Iris pigment epithelial cell (primary cell): ENCODE data around the gene IPO4.

ENCODE experiments used
- DNase-seq: peaks from one replicate; pipeline ENCODE4 v3.0.0-alpha.2; 2011; ENCODE audit warnings: low read depth

IPO4 gene

DNA sequence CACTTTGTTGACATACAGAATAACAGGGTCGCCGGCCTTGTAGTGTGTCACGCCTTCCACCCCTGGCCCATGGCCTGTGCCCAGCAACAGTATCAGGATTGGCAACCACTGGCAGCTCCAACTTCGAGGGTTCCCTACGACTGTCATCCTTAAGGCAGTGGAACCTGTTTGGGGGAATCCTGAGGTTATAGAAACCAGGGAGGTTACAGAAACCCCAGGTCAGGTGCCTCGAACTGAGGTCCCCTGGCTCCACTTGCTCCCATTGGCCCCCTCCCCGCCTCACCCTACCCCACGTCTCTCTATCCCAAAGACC lies 6.2 kb upstream of the IPO4 start:
- DNase-seq: no peak

DNA sequence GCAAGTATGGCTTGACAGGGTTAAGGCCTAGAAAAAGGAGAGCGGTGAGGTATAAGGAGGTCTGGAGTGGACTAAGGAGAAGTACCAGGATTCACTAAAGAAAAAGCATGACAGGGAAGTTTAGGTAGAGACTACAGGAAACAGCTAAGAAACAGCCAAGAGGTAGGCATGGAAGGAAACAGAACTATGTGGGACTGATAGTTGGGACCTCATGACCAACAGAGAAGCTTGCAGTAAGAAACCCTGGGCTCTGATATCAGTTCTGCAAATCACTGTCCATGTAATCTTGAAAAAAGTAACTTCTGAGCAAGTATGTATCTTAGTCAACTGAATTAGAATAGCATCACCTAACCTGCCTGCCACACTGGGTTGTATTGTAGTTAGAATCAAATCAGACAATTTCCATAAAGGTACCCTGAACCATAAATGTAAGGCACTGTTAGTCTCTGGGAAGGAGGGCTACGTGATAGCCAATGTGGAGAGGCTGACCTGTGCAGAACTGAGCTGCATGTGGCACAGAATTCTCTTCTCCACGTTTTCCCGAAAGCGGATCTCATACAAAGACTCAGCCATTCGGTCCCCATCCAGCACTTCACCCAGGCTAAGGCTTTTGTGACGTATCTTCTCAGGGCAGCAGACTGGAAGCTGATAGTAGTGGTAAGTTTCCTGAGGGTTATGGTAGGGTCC lies 5.7 kb upstream of the IPO4 start:
- DNase-seq: no peak

DNA sequence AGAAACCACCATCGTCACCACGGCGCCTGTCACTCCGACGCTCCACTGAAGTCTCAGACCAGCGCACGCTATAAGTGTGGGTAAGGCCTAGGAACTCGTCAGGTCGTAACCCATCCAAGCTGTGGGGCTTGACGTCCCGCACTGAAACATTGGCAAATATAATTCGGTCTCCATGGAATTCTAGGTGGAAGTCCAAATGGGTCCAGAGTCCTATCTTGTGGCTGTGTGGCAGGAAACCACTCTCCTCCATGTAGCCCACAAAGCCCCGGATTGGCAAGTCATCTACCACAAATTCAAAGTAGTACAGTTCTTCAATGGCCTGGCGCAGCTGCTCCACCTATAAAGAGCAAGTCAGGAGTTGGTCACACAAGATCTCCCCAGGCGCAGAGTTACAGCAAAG lies 4.3 kb upstream of the IPO4 start:
- DNase-seq: no peak

DNA sequence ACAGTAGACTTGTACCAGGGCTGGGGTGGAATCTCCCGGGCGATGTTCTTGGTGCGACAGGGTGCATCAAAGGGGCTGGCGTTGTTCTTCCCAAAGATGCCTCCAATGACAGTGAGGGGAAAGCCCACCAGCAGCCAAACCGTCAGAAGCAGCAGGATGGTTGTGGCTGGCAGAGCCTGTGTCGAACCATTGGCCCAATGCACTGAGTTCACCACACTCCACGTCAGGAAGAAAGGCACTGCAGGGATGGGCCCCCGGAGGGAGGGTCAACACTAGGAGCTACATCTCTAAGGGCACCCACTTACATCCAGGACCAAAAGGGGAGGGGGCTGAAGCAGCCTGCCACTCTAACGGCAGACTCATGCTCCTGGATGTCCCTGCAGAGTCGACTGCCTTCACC lies 1.8 kb upstream of the IPO4 start:
- DNase-seq: no peak

DNA sequence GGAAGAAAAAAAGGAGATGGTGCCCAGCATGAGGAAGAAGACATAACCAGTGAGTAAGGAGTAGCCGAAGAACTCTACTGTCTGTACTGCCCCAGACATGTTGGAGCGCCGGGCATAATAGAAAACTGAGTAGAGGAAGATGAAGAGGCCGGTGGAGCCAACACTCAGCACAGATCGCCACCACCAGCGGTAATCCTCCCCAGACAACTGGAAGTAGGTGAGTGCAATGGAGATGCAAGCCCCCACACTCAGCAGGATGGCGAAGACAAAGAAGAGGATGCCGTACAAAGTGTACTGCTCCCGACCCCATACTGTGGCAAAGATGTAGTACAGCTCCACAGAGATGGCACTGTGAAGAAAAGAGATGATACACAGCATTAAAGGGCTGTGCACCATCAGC lies 844 bp upstream of the IPO4 start:
- no peak for DNase-seq

DNA sequence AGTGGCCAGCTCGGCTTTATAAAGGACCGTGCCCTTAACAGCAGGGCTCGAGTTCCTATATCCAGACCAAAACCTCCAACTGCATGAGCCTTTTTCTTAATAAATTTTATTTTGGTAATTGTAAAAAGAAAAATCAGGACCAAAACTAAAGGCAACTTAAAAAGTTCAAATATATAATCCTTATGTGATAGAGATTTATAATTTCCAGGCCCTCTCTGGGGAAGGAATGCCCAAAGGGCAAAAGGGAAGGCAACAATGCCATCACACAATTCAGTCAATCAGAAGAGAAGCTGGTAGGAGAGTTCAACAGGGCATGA lies 401 bp upstream of the IPO4 start:
- no peak for DNase-seq

DNA sequence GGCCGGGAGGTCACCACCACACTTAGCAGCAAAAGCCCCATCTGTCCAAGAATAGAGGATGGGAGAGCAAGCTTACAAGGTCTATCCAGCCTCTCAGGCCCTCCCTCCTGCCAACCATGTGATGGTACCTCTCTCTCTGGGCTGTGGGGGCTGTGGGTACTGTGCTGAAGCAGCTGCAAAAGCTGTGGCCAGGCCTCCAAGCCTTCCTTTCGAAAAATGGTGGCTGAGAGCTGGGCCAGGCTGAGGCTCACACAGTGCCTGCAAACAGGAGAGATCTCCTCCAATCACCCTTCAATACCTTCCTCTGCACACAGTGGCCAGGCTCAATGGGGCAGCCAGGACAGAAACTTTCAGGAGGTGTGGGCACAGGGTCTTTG lies 1.1 kb downstream of the IPO4 start:
- DNase-seq: no peak

DNA sequence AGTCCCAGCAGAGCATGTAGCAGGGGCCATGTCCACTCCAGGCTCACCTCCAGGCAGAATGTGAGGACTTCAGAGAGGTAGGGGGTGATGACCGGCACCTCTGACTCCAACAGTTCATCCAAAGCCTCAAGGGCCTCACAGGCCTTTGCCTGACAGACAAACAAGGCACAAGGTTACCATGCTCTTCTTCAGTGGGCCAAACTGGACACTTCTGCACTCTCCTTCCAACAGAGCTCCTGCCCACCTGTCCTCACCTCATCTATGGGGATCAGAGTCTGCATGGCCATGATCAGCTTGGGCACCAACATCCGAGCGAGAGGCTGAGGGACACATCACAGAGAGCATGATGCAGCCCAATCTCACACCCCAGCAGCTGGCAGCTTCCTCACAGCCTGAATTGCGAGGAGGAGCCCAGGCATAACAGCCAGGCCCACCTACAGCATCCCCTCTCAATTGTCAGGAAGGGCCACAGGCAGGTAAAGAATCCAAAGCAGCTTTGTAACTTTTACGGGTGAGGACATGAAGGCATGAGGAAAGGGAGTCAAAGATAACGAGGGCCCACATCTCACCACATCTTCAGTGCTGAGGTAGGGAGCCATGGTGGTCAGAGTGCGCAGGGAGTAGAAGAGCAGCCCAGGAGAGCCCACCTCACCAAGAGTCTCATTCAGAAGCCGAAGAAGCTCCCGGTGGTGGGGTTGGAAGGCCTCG lies 1.6 kb downstream of the IPO4 start:
- no peak for DNase-seq

DNA sequence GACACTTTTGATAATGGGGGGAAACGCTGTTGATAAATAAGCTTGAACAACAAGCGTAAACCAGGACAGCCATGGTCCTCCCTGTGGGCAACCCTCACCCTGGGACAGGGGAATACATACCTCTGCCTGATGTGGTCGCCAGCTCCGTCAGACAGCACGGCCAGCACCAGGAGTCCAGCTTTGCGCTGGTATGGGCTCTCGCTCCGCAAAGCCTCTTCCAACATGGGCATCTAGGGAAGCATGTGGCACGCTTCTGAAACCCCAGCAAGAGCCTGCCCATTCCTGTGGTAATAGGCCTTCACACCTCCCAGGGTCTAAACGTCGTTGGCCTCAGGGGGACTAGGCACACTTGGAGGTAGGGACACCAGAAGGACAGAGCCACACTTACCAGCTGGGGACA lies 2.9 kb downstream of the IPO4 start:
- no peak for DNase-seq

DNA sequence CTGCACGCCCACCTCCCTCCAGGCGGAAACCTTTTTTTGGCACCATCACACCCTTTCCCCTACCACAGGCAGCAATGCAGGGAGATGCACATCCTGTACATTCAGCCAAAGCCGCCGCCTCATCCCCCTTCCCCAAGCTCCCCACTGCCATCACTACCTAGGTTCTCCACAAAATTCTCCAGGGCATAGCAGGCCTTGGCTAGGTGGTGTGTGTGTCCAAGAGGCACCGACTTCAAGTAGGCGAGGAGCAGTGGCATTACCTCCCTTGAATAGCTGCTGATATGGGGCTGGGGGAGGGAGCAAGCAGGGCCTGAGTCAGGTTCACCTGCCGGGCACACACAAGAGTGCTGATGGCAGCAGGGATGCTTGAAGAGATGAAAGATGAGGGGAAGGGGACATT lies 3.6 kb downstream of the IPO4 start:
- no peak for DNase-seq

DNA sequence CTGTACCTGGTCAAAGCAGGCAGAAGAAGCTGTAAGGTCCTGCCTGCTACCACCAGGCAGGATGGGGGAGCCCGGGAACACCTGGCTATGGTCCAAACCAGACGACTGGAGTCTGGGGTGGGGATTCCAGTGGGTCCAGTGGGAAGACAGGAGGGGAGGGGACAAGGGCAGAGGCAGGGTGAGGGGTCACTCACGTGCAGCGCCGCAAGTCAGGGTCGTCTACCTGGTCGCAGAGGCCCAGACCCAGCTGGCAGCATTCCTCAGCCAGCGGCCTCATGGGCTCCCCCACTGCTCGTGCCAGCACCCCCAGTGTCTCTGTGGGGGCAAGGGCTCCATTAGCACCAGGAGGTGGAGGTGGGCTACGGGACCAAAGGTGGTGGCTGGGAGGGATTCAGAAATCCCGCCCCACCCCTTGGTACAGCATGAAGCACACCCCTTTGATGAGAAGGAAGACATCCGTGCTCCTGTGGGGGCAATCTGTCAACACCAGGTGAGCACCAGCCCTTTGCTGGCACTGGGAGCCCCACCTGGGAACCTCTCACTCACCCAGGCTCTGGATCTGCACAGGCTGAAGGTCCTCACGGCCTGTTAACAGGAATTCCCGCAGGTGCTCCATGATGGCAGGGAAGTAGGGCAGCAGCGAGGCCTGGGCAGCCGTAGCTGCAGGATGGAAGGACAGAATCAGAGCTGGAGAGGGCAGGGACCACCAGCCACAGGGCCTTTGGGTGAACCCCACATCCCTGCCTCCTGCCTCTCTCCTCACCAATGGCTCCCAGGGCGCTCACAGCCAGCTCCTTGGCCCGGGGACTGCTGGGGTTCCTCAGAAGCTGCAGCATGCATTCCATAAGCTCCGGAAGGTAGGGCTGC lies 4.3 kb downstream of the IPO4 start:
- no peak for DNase-seq

DNA sequence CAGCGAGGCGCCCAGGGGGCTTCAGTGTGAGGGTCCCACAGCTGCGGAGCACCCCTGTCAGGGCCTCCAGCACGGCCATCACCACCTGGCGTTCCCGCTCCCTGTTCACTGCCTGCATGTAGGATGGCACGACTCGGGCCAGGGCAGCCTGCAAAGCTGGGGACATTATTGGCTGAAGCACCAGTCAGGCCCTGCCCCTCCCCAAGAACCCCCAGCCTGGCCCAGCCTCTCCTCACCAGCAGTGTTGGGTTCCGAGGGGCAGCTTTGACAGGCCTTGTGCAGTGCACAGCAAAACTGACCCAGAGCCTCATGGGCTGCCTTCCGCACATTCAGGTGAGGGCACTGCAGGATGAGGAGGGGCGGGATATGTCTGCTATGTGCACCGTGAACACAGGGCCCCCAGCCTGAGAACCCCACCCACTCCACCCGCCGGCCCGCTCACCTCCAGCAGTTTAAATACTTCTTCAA lies 5.6 kb downstream of the IPO4 start:
- DNase-seq: no peak

DNA sequence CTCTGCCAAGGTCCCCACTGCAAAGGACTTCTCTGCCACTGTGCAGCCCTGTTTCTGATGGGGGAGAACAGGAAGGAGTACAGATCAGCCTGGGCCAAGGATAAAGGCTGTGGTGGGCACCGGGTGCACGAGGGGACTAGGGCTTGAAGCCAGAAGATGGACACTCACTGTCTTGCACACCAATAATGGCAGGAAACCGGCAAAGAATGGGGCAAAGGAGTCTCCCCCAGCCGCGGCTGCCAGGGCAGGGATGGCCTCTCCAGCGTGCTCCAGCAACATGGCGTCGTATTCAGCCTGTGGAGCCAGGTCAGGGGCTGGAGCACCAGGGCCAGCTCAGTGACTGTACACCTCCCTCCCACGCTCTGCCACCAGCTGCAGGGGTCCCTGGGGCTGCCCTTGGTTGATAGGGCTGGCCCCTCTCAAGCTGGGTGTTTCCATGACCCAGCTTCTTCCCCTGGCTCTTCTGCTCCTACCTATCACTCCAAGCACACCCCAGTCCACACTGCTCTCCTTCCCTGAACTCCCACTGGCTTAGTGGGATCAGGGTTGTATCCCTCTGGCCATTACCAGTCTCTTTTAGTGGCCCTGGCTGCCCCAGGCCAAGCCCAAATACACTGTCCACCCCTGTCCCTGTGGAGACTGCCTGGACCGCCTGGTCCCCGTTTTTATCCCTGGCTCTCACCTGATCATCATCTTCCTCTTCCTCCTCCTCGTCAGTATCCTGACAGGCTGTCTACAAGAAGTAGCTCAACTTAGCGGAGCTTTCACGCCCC lies 6.3 kb downstream of the IPO4 start:
- DNase-seq: no peak

DNA sequence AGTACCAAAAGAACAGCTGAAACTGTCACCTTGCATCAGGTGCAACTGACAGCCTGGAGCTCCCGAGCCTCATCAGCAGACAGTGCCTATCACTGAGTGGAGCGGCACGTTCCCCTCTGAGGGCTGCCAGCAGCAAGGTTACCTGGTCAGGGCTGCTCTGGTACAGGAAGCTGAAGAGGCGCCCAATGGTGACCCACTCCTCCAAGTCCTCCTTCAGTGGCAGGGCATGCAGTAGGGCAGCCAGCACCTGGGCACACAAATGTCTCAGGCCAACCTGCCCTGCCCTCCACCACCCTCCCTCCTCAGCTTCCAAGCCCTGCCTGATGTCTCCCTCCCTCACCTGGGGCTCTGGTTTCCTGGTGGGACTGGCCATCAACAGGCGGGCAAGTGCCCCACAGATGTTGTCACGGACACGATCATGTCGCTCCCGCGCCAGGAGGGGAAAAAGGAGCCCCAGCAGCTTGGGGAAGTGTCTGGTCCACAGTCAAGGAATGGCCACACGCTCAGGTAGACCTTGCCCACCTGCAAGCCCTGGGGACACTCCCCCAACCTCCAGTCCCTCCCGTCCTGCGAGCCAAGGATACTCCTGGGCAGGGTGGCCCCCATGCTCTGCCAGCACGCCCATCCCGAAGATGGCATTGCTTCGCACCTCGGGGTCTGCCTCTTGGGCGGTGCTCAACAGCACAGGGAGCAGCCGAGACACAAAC lies 7.1 kb downstream of the IPO4 start:
- DNase-seq: no peak

DNA sequence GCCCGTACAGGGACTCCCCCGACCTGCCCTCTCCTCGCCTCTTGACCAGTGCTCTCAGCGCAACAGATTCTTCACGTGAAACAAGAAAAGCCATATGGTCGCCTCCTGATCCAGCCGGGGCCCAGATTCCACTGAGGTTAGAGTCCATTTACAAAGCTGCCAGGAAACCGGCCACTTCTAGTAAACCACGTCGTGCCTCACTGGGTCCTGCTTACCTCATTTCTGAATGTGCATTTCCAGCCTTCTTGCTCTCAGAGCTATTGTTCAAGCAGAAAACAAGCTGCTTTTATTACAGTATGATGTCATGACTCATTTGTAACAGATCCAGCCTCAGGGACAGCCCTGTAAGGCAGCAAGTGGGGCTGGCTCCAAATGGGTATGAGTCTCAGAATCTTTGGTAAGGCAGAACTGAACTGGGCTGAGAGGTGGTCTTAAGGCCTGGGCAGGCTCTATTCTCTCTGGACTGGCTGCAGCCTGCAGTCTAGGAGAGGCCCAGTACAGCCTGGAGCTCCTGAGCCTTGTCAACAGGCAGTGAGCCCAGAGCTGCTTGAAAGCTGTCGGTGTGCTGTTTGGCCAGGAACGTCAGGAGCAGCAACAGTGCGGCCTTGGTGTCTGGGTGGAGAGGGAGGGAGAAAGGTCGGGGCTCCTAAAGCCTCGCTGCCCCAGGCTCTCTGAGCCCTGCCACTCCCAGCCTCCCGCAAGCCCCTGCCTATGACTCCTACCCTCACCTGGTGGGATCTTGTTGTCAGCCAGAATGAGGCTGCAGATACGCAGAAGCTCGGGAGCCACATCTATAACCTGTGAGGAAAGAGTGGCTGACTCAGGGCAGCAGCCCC lies 8.4 kb downstream of the IPO4 start:
- peak; percentile 84 for DNase-seq

DNA sequence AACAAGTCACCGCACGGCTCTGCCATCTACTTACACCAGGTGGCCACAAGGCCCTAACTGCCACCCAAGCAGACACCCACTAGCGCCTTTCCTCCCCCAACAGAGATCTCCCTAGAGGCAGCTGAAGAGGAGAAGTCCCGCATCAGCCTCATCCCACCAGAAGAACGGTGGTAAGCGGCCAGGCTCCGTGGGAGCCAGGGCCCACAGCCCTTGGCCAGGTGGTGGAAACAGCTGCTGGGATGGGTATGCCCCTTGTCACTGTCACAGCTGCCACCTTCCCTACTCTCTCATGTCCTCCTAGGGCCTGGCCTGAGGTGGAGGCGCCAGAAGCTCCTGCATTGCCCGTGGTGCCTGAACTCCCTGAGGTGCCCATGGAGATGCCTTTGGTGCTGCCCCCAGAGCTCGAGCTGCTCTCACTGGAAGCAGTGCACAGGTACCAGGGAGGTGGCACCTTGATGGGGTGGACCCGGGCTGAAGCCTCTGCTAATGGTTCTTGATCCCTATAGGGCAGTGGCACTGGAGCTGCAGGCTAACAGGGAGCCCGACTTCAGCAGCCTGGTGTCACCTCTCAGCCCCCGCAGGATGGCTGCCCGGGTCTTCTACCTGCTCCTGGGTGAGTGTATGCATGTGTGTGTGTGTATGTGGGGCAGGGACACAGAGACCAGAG lies 9.2 kb downstream of the IPO4 start:
- DNase-seq: no peak

DNA sequence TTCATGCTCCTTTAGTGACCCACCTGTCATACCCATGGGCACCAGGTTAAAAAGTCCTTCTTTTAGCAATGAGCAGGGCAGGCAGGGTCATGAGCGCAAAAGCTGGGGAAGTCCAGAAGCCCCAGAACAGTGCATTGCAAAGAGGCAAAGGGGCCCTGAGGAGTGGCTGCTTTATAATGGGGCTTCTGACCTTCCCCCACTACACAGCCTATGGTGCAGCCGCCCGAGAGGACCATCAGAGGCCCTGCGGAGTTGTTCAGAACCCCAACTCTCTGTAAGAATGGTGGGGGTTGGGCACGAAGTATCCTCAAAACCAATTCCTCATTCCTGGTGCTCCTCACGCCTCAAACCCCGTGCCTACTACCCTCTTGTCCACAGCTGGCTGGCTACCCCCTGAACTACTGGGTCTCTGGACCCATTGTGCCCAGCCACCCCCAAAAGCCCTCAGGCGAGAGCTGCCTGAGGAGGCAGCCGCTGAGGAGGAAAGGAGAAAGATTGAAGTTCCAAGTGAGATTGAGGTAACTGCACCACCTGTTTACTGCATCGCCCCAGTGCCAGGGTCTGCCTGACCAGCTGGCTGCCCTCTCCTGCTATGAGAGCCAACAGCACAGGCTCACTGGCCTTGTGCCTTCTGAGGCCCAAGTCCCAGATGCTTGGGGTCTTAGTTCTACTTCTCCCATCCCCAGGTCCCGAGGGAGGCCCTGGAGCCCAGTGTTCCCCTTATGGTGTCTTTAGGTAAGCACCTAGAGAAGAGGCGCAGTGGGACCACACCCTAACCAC lies 10.0 kb downstream of the IPO4 start:
- DNase-seq: no peak

DNA sequence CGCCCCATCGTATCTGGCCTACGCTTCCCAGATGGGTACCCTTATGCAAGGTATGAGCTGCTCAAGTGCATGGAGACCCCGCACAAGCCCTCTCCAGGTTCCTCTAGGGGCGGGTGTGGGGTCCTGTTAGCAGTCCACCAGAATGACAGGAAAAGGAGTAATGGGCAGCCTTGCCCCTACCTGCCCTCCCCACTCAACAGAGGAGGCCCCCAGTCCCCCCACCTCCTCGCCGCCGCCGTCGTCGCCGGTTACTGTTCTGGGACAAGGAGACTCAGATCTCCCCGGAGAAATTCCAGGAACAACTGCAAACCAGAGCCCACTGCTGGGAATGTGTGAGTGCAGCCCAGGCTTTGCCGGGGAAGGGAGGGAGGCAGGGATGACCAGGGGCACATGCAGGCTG lies 10.7 kb downstream of the IPO4 start:
- DNase-seq: no peak

DNA sequence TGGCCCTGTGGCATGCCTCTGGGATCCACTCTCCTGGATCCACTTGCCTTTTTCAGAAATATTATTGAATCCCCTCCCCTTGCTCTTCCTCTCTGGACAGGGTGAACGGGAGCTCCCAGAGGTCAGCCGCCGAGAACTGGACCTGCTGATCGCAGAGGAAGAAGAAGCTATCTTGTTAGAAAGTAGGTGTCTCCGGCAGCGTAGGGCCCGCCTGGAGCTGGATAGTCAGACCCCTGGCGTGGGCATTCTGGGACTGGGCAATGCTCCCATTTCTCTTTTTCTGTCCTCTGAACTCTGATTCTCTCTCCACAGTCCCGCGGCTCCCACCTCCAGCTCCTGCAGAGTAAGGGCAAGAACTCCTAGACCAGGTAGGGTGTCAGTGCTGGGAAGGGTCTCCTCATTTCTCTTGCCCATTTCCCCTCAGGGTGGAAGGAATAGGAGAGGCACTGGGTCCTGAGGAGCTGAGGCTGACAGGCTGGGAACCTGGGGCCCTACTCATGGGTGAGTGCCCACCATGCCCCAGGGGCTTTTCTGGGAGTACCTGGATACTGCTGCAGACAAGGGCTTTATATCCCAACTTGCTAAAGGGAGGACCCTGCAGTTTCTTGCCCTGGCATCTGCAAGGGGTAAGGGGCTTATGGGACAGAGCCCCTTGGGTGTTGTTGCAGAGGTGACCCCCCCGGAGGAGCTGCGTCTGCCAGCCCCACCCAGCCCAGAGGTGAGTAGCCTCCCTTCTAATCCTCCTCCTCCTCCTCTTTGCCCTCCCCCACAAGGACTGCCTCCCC lies 11.4 kb downstream of the IPO4 start:
- DNase-seq: no peak
